Neural cell (in vitro differentiated cells): ENCODE measurements around the gene OR9A2.

Experiments used
- EP300 ChIP-seq: fragments of 450-650 bp; conservative IDR thresholded peaks from 2 replicates; pipeline ENCODE4 v1.6.1; 2014; ENCODE audit warnings: antibody characterized with exemption, mild to moderate bottlenecking, moderate library complexity; ENCODE audit not compliant: poor library complexity, severe bottlenecking
- EZH2 ChIP-seq: fragments of 200-600, 300-800 bp; shearing (Covaris generic), sonication (generic); IDR thresholded peaks from 2 replicates; pipeline ENCODE4 v1.6.1; 2014; ENCODE audit warnings: antibody characterized with exemption, low read length, borderline replicate concordance, mild to moderate bottlenecking; ENCODE audit not compliant: insufficient read depth, poor library complexity, severe bottlenecking
- MXI1 ChIP-seq: fragments of 450-650 bp; conservative IDR thresholded peaks from 2 replicates; pipeline ENCODE4 v1.6.1; 2014; ENCODE audit warnings: antibody characterized with exemption, mild to moderate bottlenecking; ENCODE audit not compliant: poor library complexity, severe bottlenecking
- POLR2AphosphoS5 ChIP-seq: IDR thresholded peaks from 2 replicates; pipeline ENCODE4 v1.6.1; 2012
- RAD21 ChIP-seq: fragments of 450-650 bp; conservative IDR thresholded peaks from 2 replicates; pipeline ENCODE4 v1.6.1; 2014; ENCODE audit warnings: antibody characterized with exemption, mild to moderate bottlenecking, moderate library complexity
- SMC3 ChIP-seq: fragments of 450-650 bp; conservative IDR thresholded peaks from 2 replicates; pipeline ENCODE4 v1.6.1; 2014; ENCODE audit warnings: antibody characterized with exemption, mild to moderate bottlenecking, moderate library complexity; ENCODE audit not compliant: poor library complexity
- TAF1 ChIP-seq: IDR thresholded peaks from 2 replicates; pipeline ENCODE4 v1.6.1; 2012; ENCODE audit warnings: low read depth
- TF ChIP-seq, protein P1 (sequence below): fragments of 450-650 bp; IDR thresholded peaks from 2 replicates; pipeline ENCODE4 v1.5.1; 2014; ENCODE audit warnings: antibody characterized with exemption, mild to moderate bottlenecking, moderate library complexity; ENCODE audit not compliant: poor library complexity, severe bottlenecking
- TF ChIP-seq, protein P2 (sequence below): IDR thresholded peaks from 2 replicates; pipeline ENCODE4 v1.6.1; 2012; ENCODE audit warnings: borderline replicate concordance

DNA sequence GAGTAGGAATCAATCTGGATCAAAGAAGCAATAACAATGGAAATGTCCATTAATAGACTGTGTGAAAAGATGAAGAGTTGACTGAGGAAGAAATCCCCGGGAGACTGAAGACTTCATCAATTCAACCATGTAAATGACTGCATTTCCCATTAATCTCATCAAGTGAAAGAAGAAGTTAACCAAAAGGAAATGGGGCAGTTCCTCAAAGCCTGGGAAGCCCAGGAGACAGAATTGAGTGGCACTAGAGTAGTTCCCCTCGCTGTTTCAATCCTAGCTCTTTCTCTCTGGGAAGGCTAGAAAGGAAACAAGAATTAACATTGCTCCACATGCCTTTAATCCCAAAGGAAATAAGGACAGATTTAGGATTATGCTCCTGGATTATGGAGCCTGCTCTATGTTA lies 20.4 kb upstream of the OR9A2 start:
- no peak for TF ChIP-seq EP300
- TF ChIP-seq, protein P1, sequence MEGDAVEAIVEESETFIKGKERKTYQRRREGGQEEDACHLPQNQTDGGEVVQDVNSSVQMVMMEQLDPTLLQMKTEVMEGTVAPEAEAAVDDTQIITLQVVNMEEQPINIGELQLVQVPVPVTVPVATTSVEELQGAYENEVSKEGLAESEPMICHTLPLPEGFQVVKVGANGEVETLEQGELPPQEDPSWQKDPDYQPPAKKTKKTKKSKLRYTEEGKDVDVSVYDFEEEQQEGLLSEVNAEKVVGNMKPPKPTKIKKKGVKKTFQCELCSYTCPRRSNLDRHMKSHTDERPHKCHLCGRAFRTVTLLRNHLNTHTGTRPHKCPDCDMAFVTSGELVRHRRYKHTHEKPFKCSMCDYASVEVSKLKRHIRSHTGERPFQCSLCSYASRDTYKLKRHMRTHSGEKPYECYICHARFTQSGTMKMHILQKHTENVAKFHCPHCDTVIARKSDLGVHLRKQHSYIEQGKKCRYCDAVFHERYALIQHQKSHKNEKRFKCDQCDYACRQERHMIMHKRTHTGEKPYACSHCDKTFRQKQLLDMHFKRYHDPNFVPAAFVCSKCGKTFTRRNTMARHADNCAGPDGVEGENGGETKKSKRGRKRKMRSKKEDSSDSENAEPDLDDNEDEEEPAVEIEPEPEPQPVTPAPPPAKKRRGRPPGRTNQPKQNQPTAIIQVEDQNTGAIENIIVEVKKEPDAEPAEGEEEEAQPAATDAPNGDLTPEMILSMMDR: no peak
- no peak for TF ChIP-seq POLR2AphosphoS5
- TF ChIP-seq EZH2: no peak
- TF ChIP-seq TAF1: no peak
- TF ChIP-seq, protein P2, sequence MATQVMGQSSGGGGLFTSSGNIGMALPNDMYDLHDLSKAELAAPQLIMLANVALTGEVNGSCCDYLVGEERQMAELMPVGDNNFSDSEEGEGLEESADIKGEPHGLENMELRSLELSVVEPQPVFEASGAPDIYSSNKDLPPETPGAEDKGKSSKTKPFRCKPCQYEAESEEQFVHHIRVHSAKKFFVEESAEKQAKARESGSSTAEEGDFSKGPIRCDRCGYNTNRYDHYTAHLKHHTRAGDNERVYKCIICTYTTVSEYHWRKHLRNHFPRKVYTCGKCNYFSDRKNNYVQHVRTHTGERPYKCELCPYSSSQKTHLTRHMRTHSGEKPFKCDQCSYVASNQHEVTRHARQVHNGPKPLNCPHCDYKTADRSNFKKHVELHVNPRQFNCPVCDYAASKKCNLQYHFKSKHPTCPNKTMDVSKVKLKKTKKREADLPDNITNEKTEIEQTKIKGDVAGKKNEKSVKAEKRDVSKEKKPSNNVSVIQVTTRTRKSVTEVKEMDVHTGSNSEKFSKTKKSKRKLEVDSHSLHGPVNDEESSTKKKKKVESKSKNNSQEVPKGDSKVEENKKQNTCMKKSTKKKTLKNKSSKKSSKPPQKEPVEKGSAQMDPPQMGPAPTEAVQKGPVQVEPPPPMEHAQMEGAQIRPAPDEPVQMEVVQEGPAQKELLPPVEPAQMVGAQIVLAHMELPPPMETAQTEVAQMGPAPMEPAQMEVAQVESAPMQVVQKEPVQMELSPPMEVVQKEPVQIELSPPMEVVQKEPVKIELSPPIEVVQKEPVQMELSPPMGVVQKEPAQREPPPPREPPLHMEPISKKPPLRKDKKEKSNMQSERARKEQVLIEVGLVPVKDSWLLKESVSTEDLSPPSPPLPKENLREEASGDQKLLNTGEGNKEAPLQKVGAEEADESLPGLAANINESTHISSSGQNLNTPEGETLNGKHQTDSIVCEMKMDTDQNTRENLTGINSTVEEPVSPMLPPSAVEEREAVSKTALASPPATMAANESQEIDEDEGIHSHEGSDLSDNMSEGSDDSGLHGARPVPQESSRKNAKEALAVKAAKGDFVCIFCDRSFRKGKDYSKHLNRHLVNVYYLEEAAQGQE: no peak
- no peak for TF ChIP-seq SMC3
- no peak for TF ChIP-seq RAD21
- TF ChIP-seq MXI1: no peak
